Retinal pigment epithelial cell (primary cell): Measurements from ENCODE around the gene PAPSS2.
"Not testable (repeated sequence)": the region's sequence is repeated elsewhere in the genome, so short reads cannot be mapped to it uniquely, and the experiment has no call there.

Experiments
- DNase-seq: peaks from one replicate; pipeline ENCODE4 v3.0.0-alpha.2; 2010; ENCODE audit warnings: low read depth
- H3K4me3 ChIP-seq: 2 replicates; pipeline ENCODE4 v1.5.1; 2011; ENCODE audit warnings: mild to moderate bottlenecking, low read length, control low read depth, moderate library complexity
- CTCF ChIP-seq: conservative IDR thresholded peaks from 2 replicates; pipeline ENCODE4 v1.5.1; 2011; ENCODE audit warnings: low read depth, low read length, control low read depth, inconsistent platforms

Gene PAPSS2

GRCh38 chr10:87619705-87620104 is 40.0 kb upstream of the PAPSS2 start:
- no peak overlapping the region for H3K4me3 ChIP-seq
- DNase-seq: no peak
- no peak for TF ChIP-seq CTCF

GRCh38 chr10:87621440-87621839 is 38.2 kb upstream of the PAPSS2 start:
- not testable (repeated sequence) for H3K4me3 ChIP-seq, DNase-seq

- TF ChIP-seq CTCF: peak; percentile 9
- no peak for DNase-seq
- H3K4me3 ChIP-seq: no peak overlapping the region
Observed at GRCh38 chr10:87622314-87623004, 37.2 kb upstream of the PAPSS2 start.

- no peak for TF ChIP-seq CTCF
- H3K4me3 ChIP-seq: no peak overlapping the region
- no peak for DNase-seq
Observed at GRCh38 chr10:87623191-87623590, 36.5 kb upstream of the PAPSS2 start.

- no peak overlapping the region for H3K4me3 ChIP-seq
- DNase-seq: no peak
- no peak for TF ChIP-seq CTCF
Observed at GRCh38 chr10:87625661-87626060, 34.0 kb upstream of the PAPSS2 start.

- H3K4me3 ChIP-seq: no peak overlapping the region
- no peak for TF ChIP-seq CTCF
- DNase-seq: no peak
Observed at GRCh38 chr10:87626422-87626892, 33.2 kb upstream of the PAPSS2 start.

- no peak for TF ChIP-seq CTCF
- DNase-seq: no peak
- H3K4me3 ChIP-seq: no peak overlapping the region
Observed at GRCh38 chr10:87630171-87630570, 29.5 kb upstream of the PAPSS2 start.
